Smooth muscle cell of the brain vasculature (primary cell): ENCODE results near the gene MAX.
A peak's percentile ranks its signal among the peaks of the same experiment; 100 is the strongest.

Experiments used
- DNase-seq: peaks from one replicate; pipeline ENCODE4 v3.0.0-alpha.2; 2012; ENCODE audit warnings: low read depth, low spot score

Gene MAX, protein sequence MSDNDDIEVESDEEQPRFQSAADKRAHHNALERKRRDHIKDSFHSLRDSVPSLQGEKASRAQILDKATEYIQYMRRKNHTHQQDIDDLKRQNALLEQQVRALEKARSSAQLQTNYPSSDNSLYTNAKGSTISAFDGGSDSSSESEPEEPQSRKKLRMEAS

DNA sequence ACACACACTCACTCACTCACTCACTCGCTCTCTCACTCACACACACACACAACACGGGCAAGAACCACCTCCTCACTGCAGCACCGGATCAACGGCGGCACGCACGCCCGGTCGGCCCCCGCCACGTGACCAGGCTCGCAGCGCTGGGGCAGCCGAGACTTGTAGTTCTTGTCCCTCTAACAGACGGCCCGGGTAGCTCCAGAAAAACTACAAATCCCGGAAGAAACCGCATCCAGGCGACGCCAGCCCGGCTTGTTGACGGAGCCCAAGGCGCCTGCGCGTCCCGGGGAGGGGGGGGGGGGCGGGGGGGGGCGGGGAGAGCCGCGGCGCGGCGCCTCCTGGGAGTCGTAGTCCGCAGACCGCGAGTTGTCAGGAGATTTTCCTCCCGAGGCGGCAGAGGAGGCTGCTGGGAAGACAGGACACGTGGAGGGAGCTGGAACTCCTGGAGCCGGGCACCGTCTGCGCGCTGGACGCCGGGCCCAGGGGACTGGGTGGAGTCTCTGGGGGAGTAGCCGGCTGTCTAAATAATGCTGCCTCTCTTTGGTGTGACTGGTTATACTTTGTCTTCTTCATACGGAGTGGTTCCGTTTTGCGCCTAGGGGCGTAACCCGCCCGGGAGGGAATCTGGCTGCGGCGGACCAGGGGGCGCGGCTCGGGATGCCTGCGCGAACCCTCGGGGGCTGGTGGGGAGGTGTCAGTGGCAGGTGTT, at the start of gene MAX:
Gene MAX (minus strand): TSS at position 77 of the 709 bp plus-strand sequence. CDS start 178 bp downstream, outside the sequence.
- DNase-seq, result peak; percentile 97

DNA sequence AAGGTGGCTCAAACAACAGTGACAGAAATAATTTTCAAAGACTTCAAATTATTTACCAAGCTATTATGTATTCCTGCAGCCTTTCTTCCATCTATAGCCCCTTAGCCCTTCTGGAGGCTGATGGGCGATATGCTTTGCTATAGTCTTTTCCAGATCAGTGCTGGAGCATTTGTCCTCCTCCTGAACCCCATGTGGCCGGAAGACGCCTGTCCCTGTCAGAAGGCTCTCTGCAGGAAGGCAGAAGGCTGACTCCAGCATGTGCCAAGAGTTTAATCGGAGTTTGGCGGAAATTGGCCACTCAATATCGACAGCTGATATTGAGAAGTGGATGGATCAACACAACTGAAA, 49.3 kb upstream of the MAX start:
- DNase-seq, result no peak

DNA sequence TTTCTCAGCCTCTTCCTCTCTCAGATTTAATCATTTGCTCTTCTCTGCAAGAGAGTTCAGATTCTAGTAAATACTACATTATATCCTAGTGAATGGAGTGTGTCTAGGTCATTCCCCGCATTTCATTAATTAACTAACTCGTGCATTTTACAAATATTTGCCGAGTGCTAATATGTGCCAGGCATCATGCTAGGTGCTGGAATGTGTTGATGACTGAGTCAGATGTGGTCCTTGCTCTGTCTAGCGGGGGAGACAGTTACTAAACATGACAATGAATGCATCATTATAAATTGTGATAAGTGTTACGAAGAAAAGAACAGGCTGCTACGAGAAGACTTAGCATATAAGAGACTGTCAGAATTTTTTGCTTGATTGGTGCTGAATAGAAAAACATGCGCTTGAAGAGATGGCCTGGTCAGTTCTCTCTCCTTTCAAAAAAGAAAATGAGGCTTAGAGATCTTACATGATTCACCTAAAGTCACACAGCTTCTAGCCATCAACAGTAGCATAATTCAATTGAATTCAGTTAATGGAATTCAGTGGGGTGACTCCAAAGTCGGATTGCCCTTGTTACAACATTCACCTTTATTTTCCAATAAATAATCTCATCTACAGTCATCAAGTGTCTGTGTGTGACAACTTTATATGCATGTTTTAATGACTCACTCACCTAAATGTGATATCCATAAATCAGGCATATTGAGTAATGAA, 48.7 kb upstream of the MAX start:
- DNase-seq, result no peak

DNA sequence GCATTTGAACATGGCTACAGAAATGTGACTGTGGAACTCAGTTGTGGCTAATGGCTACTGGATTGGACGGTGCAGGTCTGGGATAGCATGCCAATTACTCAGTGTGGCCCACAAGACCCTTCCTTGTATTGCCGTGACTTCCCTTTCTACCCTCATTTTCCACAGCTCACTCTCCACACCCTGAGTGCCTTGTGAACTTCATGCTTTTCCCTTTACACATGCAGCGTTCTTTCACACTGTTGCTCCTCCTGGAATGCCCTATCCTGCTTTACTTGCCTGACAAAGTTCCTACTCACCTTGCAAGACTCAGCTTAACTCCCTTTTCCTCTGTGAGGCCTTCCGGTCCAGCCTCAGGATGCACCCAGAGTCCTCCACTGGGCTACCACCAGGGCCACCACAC, 46.8 kb upstream of the MAX start:
- DNase-seq, result no peak

DNA sequence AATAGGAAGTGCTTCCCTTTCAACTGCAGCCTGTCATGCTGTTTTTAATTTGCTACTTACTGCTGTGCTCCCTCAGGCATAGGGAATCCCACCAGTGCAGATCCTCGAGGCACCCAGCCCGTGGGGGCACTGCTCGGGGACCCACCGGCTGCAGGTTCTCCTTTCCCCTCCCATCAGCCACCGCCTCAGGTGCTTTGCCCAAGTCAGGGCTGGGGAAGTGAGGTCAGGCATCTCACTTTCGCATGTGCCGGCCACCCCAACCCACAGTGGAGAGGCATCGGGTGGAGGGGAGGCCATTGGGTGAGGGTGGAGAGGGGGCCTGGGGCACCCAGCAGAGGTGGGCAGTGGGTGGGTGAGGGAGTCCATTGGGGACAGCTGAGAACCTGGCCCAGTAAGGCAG, 41.9 kb upstream of the MAX start:
- DNase-seq, result no peak

DNA sequence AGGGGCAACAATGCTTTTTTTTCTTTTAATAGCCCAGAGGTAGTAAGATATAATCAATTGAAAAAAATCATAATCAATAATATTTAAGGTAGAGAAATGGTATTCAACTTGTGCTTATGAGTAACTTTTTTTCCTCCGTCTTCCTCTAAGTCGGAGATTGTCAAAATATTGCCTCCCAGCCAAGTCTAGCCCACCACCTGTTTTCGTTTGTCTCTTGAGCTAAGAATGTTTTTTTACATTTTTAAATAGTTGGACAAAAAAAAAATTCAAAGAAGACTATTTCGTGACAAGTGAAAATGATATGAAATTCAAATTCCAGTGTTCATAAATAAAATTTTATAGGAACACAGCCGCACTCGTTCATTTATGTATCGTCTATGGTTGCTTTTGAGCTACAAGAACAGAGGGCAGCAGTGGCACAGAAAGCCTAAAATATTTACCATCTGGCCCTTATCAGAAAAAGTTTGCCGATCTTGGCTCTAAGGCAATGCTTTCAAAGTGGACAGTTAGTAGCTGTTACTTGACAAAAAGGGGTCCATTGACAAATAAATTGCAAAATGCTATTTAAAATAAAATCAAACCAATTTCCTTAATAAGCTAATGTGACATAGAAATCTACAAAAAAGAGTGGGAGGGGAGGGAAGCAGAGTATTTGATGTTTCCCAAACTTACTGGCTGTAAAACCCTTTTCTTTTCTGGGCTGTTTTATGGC, 40.8 kb upstream of the MAX start:
- no peak for DNase-seq

DNA sequence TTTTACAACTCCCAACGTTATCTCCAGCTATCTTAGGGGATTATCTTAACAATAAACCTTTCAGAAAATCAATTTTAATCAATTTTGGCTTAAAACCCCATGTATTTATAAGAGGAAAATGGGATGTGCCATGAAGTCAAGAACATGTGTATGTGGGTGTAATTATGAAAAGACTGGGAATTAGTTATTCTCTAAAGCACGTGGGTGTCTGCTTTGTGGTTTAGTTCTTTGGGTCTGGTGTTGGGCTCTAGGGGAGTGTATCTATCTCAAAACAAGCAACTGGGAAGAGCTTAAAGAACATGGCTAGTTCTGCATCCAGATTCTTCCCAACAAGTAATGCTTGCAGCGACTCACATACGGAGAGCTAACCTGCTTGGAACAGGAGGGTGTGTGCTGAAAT, 40.1 kb upstream of the MAX start:
- DNase-seq, result no peak

DNA sequence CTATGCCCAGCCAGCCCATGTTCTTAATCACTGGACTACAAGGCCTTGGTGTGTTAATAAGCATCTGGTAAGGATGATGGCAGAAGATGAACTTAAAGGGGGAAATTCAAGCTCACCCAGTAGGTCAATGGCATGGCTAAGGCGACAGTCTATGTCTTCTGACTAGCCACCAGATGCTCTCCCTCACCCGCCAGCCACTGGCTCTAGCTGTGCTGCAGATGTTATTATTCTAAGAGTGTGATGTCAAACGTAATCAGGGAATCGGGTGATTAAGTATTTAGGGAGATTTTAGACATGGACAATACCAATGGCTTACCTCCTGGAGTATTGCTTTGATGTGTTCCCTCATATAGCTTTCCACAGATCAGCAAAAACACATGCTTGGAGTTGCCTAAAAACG, 39.2 kb upstream of the MAX start:
- DNase-seq, result no peak

DNA sequence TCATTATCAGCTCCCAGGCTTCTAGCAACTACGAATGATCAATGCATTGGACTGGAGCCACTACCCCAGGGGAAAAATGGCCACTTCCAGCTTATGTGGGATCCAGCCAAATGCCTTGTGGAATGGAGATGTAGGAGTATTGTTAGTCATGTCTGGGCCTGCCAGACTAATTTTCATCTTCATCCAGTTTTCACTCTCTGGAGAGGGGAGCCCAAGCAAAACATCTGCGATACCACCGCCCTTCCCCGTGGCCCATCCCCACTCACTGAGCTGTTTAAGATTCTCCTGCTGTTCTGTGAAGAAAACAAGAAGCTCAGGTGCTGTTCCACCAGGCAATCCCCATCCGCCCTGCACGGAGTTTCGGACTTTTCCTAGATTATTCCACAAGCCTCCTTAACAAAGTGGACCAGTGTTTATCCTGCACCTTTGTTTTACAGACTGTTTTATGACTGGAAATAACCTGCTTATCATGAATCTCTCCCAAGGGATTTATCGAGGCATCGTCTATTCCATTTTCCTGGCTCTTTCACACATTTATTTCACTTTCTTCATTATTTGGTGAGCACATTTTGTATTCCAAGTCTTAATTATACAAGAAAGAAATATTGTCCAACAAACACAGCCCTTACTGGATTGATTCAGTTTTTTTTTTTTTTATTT, 35.5 kb upstream of the MAX start:
- DNase-seq, result no peak

DNA sequence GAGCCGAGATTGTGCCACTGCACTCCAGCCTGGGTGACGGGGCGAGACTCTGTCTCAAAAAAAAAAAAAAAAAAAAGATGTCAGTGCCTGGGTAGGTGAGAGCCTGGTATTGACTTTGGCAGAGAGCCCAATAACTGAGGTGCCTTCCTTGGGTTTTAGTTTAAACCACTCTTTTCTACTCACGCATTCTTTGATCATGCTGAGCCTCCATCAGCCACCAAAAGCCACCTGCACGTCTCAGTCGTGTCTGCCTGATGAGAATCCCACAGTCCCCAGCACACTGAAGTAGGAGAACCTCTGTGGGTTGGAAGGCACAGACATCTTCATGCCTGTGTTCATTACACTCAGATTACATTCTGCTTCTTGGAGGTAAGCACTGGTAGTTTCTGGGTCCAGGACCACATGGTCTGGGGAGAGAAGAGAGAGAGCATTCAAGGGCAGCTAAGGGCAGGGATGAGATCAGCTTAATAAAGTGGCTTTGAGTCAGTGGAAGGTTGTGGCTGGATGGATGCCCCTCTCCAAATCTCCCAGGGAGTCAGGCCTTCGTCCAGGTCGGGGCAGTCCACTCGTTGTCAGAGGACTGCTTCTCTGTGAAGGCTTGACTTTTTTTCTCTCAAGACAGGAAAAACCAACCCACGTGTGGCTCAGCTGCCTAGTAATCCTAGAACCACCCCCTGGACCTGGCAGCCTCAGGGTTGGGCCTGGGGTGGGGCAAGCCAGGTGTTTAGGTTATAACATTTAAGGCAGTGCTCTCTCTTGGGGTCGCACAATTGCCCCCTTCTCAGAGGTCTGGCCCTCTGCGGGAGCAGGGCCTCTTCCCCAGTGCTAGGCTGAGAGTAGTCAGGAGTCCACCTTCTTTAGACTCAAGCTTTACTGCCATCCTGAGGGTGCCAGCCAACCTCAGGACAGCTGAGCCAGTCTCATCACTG, 32.6 kb upstream of the MAX start:
- DNase-seq, result no peak

DNA sequence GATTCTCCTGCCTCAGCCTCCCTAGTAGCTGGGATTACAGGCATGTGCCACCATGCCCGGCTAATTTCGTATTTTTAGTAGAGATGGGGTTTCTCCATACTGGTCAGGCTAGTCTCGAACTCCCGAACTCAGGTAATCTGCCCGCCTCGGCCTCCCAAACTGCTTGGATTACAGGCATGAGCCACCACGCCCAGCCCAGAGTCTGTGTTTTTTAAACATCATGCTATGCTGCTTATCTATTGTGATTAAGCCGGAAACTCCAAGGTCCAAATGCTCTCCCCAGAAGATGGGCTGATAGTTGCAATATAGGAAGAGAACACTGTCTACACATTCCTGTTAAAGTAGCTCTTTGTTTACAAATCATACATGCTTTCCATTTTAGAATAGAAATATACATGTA, 30.5 kb upstream of the MAX start:
- no peak for DNase-seq

DNA sequence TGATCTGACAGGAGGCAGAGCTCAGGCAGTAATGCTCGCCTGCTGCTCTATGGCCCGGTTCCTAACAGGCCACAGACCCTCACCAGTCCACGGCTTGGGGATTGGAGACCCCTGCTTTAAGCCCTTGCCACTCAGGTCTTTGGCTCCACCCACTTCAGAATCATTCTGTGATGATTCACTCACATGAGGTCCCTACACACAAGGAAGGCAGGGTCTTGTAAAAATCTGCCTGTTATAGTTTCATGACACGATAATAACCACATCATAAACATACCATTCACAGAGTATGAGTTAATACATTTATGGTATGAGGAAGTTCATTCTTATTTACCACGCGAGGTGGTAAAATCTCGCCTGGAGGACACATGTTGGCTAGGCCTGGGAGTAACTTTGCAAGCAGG, 29.0 kb upstream of the MAX start:
- no peak for DNase-seq

DNA sequence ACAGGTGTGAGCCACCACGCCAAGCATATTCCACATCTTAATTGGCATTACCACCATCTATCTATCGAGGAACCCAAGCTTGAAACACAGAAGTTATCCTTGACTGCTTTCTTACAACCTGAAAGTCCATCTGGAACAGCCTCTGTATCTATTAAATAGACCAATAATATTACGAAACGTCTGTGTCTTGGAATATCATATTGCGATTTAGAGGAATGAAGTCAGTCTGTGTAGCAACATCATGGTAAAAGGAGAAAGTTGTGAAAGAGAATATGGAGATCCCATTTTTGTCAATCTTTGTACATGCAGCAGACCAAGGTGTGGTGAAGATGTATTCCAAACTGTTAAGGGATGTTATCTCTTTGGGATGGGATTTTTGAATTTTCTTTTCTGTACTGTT, 25.8 kb upstream of the MAX start:
- DNase-seq, result no peak

DNA sequence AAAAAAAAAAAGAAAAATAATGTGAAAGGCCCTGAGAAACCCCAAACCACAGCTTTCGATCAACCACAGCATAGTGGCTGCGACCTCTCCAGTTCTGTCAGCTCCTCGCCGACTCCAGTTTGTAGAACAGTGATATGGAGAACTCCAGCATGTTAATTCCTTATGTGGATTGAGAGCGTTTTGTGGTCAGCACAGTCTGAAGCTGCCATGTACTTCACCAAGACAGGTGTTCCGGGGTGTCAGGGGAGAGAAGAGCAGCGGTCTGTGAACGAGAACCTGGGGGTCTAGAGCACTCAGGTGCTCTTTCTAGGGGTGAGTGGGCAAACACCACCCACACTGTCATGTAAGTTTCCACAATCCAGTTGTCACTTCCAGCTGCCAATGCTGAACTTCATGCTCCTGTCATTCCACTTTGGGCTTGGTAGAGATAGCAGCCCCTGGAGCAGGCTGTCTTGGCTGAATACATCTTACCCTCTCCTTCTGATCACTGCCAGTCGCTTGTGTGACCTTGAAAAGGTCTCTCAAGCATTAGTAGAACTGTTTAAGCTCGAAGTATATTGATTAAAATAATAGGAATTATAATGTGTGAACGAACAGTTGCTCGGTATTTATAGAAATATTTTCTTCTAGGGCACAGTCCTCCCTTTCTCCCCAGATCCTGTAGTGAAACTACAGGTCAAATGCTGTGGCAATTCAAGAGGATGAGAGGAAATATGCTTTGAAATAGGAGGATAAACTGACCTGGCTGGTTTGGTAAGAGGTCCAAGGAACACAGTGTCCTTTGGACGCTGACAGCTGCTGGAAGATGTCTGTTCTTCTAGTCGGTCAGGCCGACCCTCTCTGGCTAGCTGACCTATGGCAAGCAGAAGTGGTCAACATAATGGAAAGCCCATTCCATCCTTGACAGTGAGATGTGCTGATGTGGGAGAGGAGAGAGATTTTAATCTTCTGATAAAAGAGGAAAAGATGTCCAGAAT, 15.7 kb upstream of the MAX start:
- DNase-seq, result no peak

DNA sequence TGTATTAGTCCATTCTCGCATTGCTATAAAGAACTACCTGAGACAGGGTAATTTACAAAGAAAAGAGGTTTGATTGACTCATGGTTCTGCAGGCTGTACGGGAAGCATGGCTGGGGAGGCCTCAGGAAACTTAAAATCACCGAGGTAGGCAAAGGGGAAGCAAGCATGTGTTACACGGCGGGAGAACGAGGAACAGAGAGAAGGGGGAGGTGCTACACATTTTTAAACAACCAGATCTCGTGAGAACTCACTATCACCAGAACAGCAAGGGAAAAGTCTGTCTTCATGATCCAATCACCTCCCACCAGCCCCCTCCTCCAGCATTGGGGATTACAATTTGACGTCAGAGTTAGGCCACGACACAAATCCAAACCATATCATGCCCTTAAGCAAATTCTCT, 13.3 kb upstream of the MAX start:
- no peak for DNase-seq

DNA sequence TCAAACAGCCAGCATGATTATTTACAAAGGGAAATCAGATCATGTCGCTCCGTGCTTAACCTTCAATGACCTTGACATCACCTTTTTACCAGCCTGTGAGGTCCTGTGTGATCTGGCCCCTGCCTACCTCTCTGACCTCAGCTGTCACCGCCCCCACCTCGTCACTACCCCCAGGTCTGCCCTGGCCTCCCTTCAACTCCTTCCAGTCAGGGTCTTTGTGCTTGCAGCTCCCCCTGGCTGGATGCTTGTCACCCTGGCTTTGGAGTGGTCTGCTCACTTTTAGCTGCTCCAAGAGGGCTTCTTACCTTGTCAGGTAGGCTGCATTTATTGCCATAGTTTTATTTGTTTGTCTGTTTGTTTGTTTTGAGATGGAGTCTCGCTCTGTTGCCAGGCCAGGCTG, 8.2 kb upstream of the MAX start:
- no peak for DNase-seq

DNA sequence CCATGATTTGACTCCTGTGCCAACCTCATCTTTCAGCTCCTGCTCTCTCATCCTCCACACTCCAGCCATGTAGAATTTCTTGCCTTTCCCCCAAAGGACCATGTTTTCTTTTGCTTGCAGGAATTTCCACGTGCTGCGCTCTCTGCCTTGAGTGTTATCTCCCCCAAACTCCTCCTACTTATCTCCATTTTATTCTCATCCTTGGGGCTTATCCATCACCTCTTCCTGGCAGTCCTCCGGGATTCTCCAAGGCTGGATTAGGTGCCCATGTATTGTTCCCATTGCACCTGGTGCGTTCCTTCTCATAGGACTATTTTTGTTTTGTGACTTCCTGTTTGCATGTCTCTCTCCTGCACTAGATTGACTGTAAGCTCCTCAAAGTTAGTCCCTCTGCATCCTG, 7.0 kb upstream of the MAX start:
- DNase-seq, result no peak

DNA sequence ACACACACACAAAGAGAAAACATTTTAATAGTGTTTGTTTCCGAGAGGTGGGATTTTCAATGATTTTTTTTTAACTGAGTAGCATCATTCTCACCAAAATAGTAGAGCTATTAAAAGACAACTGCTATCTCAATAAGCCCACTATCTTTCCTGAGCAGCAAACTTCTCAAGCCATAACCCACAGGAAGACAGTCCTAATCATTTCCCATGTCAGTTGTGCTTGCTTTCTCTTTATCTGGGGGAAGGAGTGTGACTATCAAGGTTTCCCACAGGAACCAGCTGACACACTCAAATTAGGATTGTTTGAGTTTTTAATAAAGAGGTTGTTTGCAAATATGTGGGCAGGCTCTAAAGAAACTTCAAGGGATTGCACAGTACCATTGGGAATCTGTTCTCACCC, 4.9 kb upstream of the MAX start:
- no peak for DNase-seq

DNA sequence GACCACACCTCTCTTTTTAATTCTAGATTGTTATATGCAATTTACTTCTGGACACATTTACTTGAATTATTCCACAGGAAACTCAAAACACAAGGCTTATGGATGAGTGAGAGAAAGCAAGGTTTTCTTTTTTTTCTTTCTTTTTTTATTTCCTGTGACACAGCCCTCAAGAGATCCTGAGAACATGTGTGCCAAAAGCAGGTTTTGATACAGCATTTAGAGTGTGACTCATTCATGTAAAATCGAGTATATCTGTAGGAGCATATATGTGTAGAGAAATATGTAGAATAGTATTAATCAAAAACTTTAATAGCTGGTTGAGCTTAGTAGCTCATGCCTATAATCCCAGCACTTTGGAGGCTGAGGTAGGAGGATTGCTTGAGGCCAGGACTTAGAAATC, 4.4 kb upstream of the MAX start:
- DNase-seq, result no peak

DNA sequence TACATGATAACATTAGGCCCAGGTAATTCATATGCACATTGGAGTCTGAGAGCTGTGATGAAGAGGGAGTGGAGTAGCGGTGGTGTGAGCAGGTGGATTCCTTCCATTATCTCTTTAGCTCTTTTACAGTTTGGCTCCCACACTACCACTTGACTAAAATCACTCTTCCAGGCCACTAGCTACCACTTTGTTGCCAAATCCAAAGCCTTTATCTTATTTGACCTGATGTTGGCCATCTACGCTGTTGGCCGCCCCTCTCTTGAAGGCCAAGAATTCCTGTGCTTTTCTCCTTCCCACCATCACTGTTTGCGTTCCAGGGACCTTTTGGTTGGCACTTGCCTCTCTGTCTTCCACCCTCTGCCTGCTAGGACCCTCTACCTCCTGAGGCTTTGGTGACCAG, 4.0 kb upstream of the MAX start:
- DNase-seq, result no peak
